HG03442 (cell line): ENCODE data around the gene GPR15LG.
"Not testable (repeated sequence)": the region's sequence is repeated elsewhere in the genome, so short reads cannot be mapped to it uniquely, and the experiment has no call there.

Source experiments
- ATAC-seq: cut with Tn5 transposase; IDR thresholded peaks from one replicate; pipeline ENCODE4 v1.9.1; 2021; ENCODE audit warnings: mild to moderate bottlenecking, moderate library complexity; ENCODE audit not compliant: unreplicated experiment

GPR15LG gene

GRCh38 chr10:84173501-84173929, at the start of gene GPR15LG:
Gene GPR15LG (plus strand): TSS chr10:84173801. CDS start chr10:84173852, 51 bp downstream.
- peak; percentile 26 for ATAC-seq

GRCh38 chr10:84125910-84126784, 47.5 kb upstream of the GPR15LG start:
- ATAC-seq: not testable (repeated sequence)

GRCh38 chr10:84126785-84127167, 46.8 kb upstream of the GPR15LG start:
- no peak for ATAC-seq

- ATAC-seq: no peak
Measured at GRCh38 chr10:84135836-84136235, 37.8 kb upstream of the GPR15LG start.

- no peak for ATAC-seq
Measured at GRCh38 chr10:84137811-84138210, 35.8 kb upstream of the GPR15LG start.

- no peak for ATAC-seq
Measured at GRCh38 chr10:84138478-84139125, 35.0 kb upstream of the GPR15LG start.

- ATAC-seq: peak; percentile 98
Measured at GRCh38 chr10:84139126-84140035, 34.2 kb upstream of the GPR15LG start, which contains the start of gene GHITM. Gene GHITM (plus strand): TSS chr10:84139509. CDS start chr10:84141501, 1,992 bp downstream.

GRCh38 chr10:84140036-84140379, 33.6 kb upstream of the GPR15LG start:
- no peak for ATAC-seq

GRCh38 chr10:84147347-84147746, 26.3 kb upstream of the GPR15LG start:
- no peak for ATAC-seq

GRCh38 chr10:84148006-84148597, 25.5 kb upstream of the GPR15LG start:
- peak; percentile 77 for ATAC-seq

- ATAC-seq: no peak
Measured at GRCh38 chr10:84149854-84150253, 23.7 kb upstream of the GPR15LG start.

- ATAC-seq: no peak
Measured at GRCh38 chr10:84152769-84153168, 20.8 kb upstream of the GPR15LG start.

- no peak for ATAC-seq
Measured at GRCh38 chr10:84155521-84155920, 18.1 kb upstream of the GPR15LG start.

GRCh38 chr10:84156009-84156408, 17.6 kb upstream of the GPR15LG start:
- ATAC-seq: no peak

GRCh38 chr10:84156768-84157167, 16.8 kb upstream of the GPR15LG start:
- ATAC-seq: peak; percentile 69

- ATAC-seq: no peak
Measured at GRCh38 chr10:84158061-84158460, 15.5 kb upstream of the GPR15LG start.

GRCh38 chr10:84158550-84158949, 15.1 kb upstream of the GPR15LG start:
- ATAC-seq: no peak

- ATAC-seq: no peak
Measured at GRCh38 chr10:84159076-84159685, 14.4 kb upstream of the GPR15LG start.

- ATAC-seq: no peak
Measured at GRCh38 chr10:84160663-84161362, 12.8 kb upstream of the GPR15LG start.

GRCh38 chr10:84163996-84164395, 9.6 kb upstream of the GPR15LG start:
- ATAC-seq: no peak
